Activated CD8-positive, alpha-beta memory T cell treated with anti-CD3 and anti-CD28 coated beads for 1 hour (primary cell): ENCODE results near the gene CDK11A.
"Not testable (repeated sequence)": the region's sequence is repeated elsewhere in the genome, so short reads cannot be mapped to it uniquely, and the experiment has no call there.

Experiments used
- DNase-seq, 2 donors: peaks; one replicate each; pipeline ENCODE4 v3.0.0-alpha.2; 2020; ENCODE audit warnings: low read depth in 1 of 2; ENCODE audit errors: extremely low read depth in 1 of 2

Gene CDK11A

DNA sequence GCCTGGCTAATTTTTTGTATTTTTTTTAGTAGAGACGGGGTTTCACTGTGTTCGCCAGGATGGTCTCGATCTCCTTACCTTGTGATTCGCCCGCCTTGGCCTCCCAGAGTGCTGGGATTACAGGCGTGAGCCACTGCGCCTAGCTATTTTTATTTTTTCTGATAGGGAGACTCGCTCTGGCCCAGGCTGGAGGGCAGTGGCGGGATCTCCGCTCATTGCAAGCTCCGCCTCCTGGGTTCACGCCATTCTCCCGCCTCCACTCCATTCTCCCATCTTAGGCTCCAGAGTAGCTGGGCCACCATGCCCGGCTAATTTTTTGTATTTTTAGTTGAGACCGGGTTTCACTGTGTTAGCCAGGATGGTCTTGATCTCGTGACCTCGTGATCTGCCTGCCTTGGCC lies 1.9 kb upstream of the CDK11A start:
- DNase-seq: not testable (repeated sequence)

- DNase-seq: no peak
Observed at GRCh38 chr1:1721201-1721600, 3.0 kb downstream of the CDK11A start.

- not testable (repeated sequence) for DNase-seq
Observed at GRCh38 chr1:1715109-1715883, 8.9 kb downstream of the CDK11A start.

DNA sequence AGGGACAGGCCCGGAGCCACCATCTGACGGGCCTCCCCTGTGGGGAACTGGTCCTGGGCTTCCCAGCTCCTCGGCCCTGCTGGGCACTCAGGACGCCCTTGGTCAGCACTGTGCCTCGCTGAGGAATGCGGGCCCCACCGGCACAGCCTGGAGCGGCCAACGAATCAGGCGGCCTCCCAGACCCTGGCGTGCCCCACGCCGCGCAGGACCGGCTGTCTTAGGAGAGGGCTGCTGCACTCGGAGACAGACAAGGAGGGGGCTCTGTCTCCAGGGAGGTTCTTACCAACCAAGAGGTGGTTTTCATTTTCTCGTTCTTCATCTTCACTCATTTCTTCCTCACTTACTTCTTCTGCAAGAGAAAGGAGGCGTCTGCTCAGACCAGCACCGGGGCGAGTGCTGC lies 16.3 kb downstream of the CDK11A start:
- not testable (repeated sequence) for DNase-seq

- DNase-seq: not testable (repeated sequence)
Observed at GRCh38 chr1:1707241-1707640, 16.9 kb downstream of the CDK11A start.

DNA sequence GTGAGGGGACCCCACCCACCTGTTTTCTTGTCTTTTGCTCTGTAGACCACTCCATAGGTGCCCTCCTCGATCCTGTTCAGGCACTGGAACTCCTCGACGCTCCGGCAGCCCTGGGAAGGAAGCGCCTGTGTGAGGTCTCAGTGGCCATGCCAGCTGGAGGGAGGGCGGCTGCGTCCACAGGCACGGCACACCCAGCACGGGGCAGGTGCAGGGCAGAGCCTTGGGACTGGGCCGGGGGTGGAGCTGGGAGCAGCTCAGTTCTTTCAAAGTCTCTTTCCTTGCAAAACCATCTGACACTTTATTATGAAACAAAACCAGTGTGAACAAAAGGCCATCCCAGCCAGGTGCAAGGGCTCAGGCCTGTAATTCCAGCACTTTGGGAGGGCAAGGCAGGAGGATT lies 18.5 kb downstream of the CDK11A start:
- DNase-seq: not testable (repeated sequence)

- DNase-seq: not testable (repeated sequence)
Observed at GRCh38 chr1:1704284-1704957, 19.7 kb downstream of the CDK11A start.

DNA sequence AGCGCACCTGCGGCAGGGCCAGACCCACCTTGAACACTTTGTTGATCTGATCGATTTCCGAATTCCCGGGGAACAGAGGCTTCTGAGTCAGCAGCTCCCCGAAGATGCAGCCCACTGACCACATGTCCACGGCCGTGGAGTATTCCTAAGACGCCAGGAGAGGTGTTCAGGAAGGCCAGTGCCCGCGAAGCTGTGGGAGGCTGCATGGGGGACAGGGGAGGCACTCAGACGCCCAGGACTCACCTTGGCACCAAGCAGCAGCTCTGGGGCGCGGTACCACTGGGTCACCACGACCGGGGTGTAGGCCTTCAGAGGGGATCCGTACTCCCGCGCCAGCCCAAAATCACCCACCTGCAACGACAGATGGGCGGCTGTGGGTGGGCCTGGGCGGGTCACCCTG lies 20.4 kb downstream of the CDK11A start:
- DNase-seq: no peak

GRCh38 chr1:1702506-1702905 lies 21.7 kb downstream of the CDK11A start:
- not testable (repeated sequence) for DNase-seq

GRCh38 chr1:1700557-1700956 lies 23.6 kb downstream of the CDK11A start:
- DNase-seq: not testable (repeated sequence)

DNA sequence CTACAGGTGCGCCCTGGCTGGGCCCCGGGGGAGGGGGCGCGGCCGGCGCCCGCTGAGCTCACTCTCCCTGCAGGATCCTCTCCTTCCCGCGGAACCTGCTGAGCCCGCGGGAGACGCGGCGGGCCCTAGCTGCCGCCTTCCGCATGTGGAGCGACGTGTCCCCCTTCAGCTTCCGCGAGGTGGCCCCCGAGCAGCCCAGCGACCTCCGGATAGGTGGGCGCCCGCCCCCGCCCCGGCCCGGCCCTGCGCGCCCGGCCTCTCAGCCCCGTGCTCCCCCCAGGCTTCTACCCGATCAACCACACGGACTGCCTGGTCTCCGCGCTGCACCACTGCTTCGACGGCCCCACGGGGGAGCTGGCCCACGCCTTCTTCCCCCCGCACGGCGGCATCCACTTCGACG lies 24.1 kb downstream of the CDK11A start:
- DNase-seq: not testable (repeated sequence)

DNA sequence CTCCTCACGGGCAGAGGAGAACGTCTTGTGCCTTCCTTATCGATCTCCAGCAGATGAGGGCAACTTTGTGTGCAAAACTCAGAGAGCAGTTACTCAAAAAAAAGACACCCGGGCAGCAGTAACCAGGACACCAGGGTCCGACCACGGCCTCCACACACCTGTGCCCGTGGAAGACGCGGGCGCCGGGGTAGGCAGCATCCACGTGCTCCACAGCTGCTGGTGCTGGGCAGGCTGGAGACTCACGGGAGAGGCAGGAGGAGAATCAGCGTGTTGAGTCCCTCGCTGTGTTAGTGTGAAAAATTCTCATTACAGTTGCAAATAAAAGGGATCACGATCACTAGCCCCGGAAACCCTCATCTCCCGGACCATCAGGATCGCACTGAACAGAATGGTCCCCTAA lies 25.1 kb downstream of the CDK11A start:
- not testable (repeated sequence) for DNase-seq

DNA sequence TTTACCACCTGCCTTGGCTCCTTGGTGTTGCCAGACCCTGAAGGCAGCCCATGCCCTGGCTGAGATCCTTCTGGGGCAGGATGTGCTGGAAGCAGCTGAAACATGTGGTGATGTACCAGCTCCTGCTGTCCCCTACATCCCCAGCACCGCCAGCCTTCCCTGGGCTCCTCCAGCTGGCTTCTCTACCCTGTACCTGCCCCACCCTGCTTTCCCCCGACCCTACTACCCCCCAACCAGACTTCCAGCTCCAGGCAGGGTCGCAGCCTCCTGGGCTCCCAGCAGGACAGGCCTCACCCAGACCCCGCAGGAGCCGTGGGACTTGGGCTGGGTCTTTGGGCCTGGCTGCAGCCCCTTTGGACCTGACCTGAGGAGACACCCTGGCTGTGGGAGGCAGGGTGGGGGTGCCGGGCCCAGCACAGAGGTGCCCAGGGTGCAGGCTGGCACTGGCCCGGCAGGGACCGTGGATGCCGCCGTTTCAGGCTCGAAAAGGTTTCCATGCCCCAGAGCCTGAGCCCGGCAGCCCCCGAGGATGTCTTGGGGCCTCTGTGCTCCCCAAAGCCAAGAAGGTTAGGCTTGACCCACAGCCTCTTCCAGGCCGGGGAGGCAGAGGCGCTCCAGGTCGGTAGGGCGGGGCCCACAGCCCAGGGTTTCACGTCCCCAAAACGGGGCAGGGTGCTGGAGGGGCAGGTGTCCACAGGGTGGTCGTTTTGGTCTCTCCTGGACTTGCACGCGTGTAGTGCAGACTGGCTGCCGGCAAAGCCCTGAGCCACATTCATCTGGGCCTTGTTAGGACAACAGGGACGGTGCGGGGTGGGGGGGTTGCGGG lies 26.6 kb downstream of the CDK11A start:
- DNase-seq: not testable (repeated sequence)

- not testable (repeated sequence) for DNase-seq
Observed at GRCh38 chr1:1696431-1697357, 27.5 kb downstream of the CDK11A start.

GRCh38 chr1:1692714-1693647 lies 31.2 kb downstream of the CDK11A start, which contains the start of gene SLC35E2B:
Gene SLC35E2B, minus strand, starts transcription at chr1:1692795. Its CDS starts 16,096 bp downstream, at chr1:1676699.
- DNase-seq: peak; percentile 91 to 95

DNA sequence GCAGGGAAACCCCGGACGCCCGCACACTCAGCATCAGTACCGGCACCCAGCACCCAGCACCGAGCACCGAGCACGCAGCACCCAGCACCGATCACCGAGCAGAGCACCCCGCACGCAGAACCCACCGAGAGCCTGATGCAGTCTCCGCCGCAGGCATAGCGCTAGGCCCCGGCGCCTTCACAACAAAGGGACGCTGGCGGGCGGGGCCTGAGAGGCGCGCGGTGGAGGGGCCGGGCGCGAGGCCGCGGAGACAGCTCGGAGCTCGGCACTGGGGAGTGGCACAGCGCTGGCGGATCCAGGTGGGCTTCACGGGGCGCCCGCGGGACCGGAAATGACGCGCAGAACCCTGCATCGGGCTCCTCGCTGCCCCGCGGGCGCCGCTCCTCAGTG lies 31.8 kb downstream of the CDK11A start:
- peak; percentile 54 to 67 for DNase-seq

GRCh38 chr1:1691443-1691842 lies 32.7 kb downstream of the CDK11A start:
- DNase-seq: not testable (repeated sequence)

DNA sequence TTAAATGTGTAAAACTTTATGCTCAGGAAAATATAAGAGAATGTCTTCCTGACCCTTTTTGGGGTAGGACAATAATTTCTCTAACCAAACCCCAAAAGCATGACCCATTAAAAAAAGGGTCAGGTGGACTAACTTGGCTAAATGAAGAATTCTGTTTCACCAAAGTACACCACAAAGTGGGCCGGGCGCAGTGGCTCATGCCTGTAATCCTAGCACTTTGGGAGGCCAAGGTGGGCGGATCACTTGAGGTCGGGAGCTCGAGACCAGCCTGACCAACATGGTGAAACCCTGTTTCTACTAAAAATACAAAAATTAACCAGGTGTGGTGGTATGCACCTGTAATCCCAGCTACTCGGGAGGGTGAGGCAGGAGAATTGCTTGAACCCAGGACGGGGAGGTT lies 34.6 kb downstream of the CDK11A start:
- not testable (repeated sequence) for DNase-seq

DNA sequence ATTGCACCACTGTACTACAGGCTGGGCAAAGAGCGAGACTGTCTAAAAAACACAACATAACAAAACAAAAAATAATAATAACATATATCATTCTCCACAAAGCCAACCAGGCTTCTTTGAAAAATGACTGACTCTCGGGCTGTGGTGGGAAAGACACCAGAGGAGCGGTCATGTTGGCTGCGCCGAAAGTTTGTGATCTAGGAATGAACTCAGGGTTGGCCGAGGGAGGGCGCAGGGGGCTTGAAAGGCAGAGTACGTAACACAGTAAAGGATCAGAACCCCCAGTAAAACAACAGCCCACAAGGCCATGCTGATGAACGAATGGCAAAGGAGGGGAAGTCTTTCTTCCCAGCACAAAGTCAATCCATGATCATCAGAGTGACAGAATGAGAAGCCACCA lies 36.3 kb downstream of the CDK11A start:
- no peak for DNase-seq
